ENCODE data around the gene LCNL1. TPM values are rescaled to one million over a fixed set of nuclear protein-coding genes. Genes with fewer than 3 reads are reported as not detected.
"Not testable (repeated sequence)": the region's sequence is repeated elsewhere in the genome, so short reads cannot be mapped to it uniquely, and the experiment has no call there.

The LCNL1 gene
- total RNA-seq, 1 donor from 2014 or later: not detected

- Mint-ChIP-seq H3K4me1 (peaks cover 33% of the 10 kb centered on the region), H3K9me3 (no peaks in the 10 kb centered on the region), H3K36me3 (ENCODE audit: low read depth) (peaks cover 18% of the 10 kb centered on the region), H3K27ac (no peak overlapping the region), H3K4me3 (no peak overlapping the region), H3K27me3 (peaks cover 7% of the 10 kb centered on the region)
- no peak for DNase-seq
- intact Hi-C loops (cut with micrococcal nuclease): no loop called here
These were observed 12.1 kb downstream of the LCNL1 start for GRCh38 chr9:136994888-136995230.

- intact Hi-C loops (cut with micrococcal nuclease): no loop called here
- Mint-ChIP-seq H3K27ac (peak overlapping the region; percentile 3), H3K27me3 (peaks cover 3% of the 10 kb centered on the region)
These were observed 12.6 kb downstream of the LCNL1 start for GRCh38 chr9:136995362-136995761.

GRCh38 chr9:136995772-136996311, 13.0 kb downstream of the LCNL1 start:
- H3K4me3 Mint-ChIP-seq: peak overlapping the region; percentile 37
- no peak overlapping the region for H3K27ac Mint-ChIP-seq
- peaks cover 39% of the 10 kb centered on the region for H3K4me1 Mint-ChIP-seq
- intact Hi-C loops (cut with micrococcal nuclease): no loop called here
- peaks cover 18% of the 10 kb centered on the region for H3K36me3 Mint-ChIP-seq (ENCODE audit: low read depth)
- no peaks in the 10 kb centered on the region for H3K27me3 Mint-ChIP-seq
- no peaks in the 10 kb centered on the region for H3K9me3 Mint-ChIP-seq
- DNase-seq: peak; percentile 67

More at GRCh38 chr9:136995362-136995761, 12.6 kb downstream of the LCNL1 start:
- H3K9me3 Mint-ChIP-seq: no peaks in the 10 kb centered on the region
- no peak for DNase-seq
- no peak overlapping the region for H3K4me3 Mint-ChIP-seq
- H3K36me3 Mint-ChIP-seq (ENCODE audit: low read depth): peaks cover 18% of the 10 kb centered on the region
- peaks cover 38% of the 10 kb centered on the region for H3K4me1 Mint-ChIP-seq

- Mint-ChIP-seq H3K27me3 (no peaks in the 10 kb centered on the region), H3K9me3 (no peaks in the 10 kb centered on the region), H3K4me3 (peak within 1 kb of the TSS; percentile 37), H3K27ac (peak within 1 kb of the TSS; percentile 3), H3K4me1 (peaks cover 35% of the 10 kb centered on the region), H3K36me3 (ENCODE audit: low read depth) (peaks cover 18% of the 10 kb centered on the region)
- intact Hi-C loops (cut with micrococcal nuclease): no loop called here
- DNase-seq: peak; percentile 82
These were observed 13.8 kb downstream of the LCNL1 start, which contains the start of gene CLIC3 for GRCh38 chr9:136996361-136997292. Gene CLIC3, minus strand, starts transcription at chr9:136996568. Its CDS starts 25 bp downstream, at chr9:136996543.

DNA sequence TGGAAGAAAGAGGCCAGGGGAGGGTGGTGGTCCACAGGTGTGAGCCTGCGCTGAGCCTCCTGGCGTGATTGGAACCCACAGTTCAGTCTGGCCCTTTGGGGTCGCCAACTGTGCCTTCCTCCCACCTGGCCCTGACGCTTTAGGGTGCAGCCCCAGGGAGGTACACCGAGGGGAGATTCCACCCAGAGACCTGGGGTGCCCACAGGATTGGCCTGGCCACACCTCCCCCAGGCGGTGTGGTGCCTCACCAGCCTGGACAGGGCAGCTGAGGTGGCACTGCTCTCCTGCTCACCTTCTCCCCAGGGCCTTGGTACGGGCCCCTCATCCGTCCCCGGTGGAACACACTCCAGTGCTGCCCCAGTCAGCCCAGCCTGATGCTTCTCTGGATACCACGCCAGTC, 14.6 kb downstream of the LCNL1 start:
- no peak for DNase-seq
- peaks cover 17% of the 10 kb centered on the region for H3K36me3 Mint-ChIP-seq (ENCODE audit: low read depth)
- peaks cover 35% of the 10 kb centered on the region for H3K4me1 Mint-ChIP-seq
- peak overlapping the region; percentile 47 for H3K4me3 Mint-ChIP-seq
- H3K9me3 Mint-ChIP-seq: no peaks in the 10 kb centered on the region
- intact Hi-C loops (cut with micrococcal nuclease): no loop called here
- peak overlapping the region; percentile 52 for H3K27ac Mint-ChIP-seq
- no peaks in the 10 kb centered on the region for H3K27me3 Mint-ChIP-seq

- no peaks in the 10 kb centered on the region for H3K9me3 Mint-ChIP-seq
- H3K4me3 Mint-ChIP-seq: peak overlapping the region; percentile 47
- H3K27ac Mint-ChIP-seq: peak overlapping the region; percentile 52
- intact Hi-C loops (cut with micrococcal nuclease): no loop called here
- H3K27me3 Mint-ChIP-seq: no peaks in the 10 kb centered on the region
- peak; percentile 80 for DNase-seq
- peaks cover 13% of the 10 kb centered on the region for H3K36me3 Mint-ChIP-seq (ENCODE audit: low read depth)
- peaks cover 35% of the 10 kb centered on the region for H3K4me1 Mint-ChIP-seq
These were observed 15.0 kb downstream of the LCNL1 start for GRCh38 chr9:136997830-136998234.

DNA sequence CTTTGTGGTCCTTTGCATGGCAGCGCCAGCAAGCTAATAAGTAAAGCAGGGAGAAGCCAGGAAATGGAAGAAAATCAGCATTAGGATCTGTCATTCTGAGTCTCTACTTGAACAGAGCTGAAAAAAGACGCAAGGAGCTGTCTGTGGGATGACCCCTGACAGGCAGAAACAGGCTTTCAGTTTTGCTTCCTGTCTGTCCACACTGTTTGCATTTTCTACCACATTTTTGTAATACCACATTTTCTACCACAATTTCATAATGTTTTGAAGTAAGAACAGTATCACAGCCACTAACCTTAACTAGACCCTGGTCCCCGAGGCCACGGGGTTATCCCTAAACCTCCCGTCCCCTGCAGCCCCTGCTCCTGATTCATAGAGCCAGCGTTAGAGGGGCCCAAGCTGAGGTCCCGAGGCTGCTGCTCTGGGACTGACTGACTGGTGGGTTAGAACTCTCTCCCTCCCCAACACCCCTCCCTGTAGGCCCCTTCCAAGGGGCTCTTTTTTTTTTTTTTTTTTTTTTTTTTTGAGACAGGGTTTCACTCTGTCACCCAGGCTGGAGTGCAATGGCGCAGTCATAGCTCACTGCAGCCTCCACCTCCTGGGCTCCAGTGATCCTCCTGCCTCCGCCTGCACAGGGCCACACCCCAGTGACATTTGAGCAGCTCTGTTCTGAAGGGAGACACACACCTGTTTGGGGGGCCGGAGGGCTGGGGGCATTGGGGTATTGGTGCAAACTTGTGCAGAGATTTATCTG, 17.6 kb downstream of the LCNL1 start:
- no peaks in the 10 kb centered on the region for H3K27me3 Mint-ChIP-seq
- peaks cover 30% of the 10 kb centered on the region for H3K4me1 Mint-ChIP-seq
- DNase-seq: peak; percentile 80
- intact Hi-C loops (cut with micrococcal nuclease): no loop called here
- peaks cover 2% of the 10 kb centered on the region for H3K36me3 Mint-ChIP-seq (ENCODE audit: low read depth)
- H3K9me3 Mint-ChIP-seq: no peaks in the 10 kb centered on the region
- H3K4me3 Mint-ChIP-seq: peak overlapping the region; percentile 22
- H3K27ac Mint-ChIP-seq: peak overlapping the region; percentile 30

- Mint-ChIP-seq H3K27me3 (no peaks in the 10 kb centered on the region), H3K4me1 (peaks cover 27% of the 10 kb centered on the region), H3K4me3 (no peak overlapping the region), H3K27ac (no peak overlapping the region), H3K36me3 (ENCODE audit: low read depth) (no peaks in the 10 kb centered on the region), H3K9me3 (no peaks in the 10 kb centered on the region)
- DNase-seq: no peak
- intact Hi-C loops (cut with micrococcal nuclease): no loop called here
These were observed 19.3 kb downstream of the LCNL1 start for GRCh38 chr9:137001857-137002645.

DNA sequence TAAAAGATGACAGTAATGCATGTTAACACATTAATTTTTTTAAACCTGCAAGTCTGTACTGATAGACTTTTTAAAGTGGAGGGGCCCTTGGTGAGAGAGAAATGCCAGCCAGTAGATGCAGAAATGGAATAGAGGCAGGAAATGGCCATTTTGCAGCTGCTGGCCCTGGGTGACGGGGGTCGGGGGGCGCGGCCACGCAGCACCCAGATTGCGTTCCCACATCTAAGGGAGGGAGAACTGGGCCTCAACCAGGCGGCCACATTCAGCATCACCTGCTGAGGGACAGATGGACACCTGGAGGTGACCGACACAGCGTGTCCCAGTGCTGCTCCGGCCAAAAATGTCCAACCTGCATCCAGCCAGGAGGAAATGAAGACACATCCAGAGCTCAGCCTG, 19.9 kb downstream of the LCNL1 start:
- Mint-ChIP-seq H3K27me3 (no peaks in the 10 kb centered on the region), H3K4me3 (no peak overlapping the region), H3K27ac (no peak overlapping the region), H3K4me1 (peaks cover 25% of the 10 kb centered on the region), H3K9me3 (no peaks in the 10 kb centered on the region), H3K36me3 (ENCODE audit: low read depth) (no peaks in the 10 kb centered on the region)
- intact Hi-C loops (cut with micrococcal nuclease): no loop called here
- no peak for DNase-seq

GRCh38 chr9:137004285-137004684, 21.5 kb downstream of the LCNL1 start:
- H3K9me3 Mint-ChIP-seq; intact Hi-C loops (cut with micrococcal nuclease); H3K4me3 Mint-ChIP-seq; H3K27me3 Mint-ChIP-seq; H3K27ac Mint-ChIP-seq; H3K36me3 Mint-ChIP-seq (ENCODE audit: low read depth): not testable (repeated sequence)
- peak; percentile 67 for DNase-seq
- H3K4me1 Mint-ChIP-seq: peaks cover 16% of the 10 kb centered on the region

GRCh38 chr9:137006116-137007003, 23.6 kb downstream of the LCNL1 start:
- H3K27ac Mint-ChIP-seq: no peak overlapping the region
- no peaks in the 10 kb centered on the region for H3K9me3 Mint-ChIP-seq
- no peak for DNase-seq
- intact Hi-C loops (cut with micrococcal nuclease): no loop called here
- H3K36me3 Mint-ChIP-seq (ENCODE audit: low read depth): no peaks in the 10 kb centered on the region
- H3K4me3 Mint-ChIP-seq: no peak overlapping the region
- H3K4me1 Mint-ChIP-seq: peaks cover 4% of the 10 kb centered on the region
- no peaks in the 10 kb centered on the region for H3K27me3 Mint-ChIP-seq

DNA sequence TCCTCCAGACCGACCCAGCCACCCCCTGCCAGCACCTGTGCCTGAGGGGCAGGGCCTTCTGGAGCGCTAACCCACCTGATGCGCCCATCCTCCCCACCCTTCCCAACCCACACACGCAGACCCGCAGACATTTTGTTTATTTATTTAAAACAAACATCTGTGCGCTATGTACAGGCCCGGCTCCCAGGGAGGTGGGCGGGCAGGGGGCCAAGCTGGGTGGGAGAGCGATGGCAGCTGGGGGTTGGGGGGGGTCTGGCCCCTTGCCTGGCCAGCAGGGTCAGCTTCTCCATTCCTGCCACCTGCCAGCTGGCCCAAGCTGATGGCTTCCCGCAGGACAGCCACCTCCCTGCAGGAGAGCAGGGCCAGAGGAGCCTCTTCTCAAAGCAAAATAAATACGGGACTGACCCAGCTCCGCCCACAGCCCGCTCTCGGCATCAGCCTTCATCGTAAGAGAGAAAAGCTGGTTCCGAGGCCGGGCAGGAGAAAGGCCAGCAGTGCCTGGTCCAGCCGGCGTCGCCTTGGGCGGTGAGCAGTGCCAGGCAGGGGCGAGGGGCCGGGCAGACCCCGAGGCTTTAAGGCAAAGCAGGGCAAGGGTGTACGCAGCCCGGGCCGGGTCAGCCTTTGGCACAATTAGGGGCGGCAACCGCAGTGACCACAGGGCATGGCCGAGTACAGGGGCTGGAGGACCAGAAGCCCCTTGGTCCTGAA, 24.5 kb downstream of the LCNL1 start:
- Mint-ChIP-seq H3K27me3 (no peaks in the 10 kb centered on the region), H3K4me3 (no peak overlapping the region)

More for the DNA sequence above, 24.5 kb downstream of the LCNL1 start:
- intact Hi-C loops (cut with micrococcal nuclease): no loop called here
- no peak for DNase-seq
- Mint-ChIP-seq H3K9me3 (no peaks in the 10 kb centered on the region), H3K4me1 (peaks cover 4% of the 10 kb centered on the region), H3K36me3 (ENCODE audit: low read depth) (no peaks in the 10 kb centered on the region), H3K27ac (no peak overlapping the region)
